GM23338 (cell line): Measurements from ENCODE around the gene MRPL44. TPM values are rescaled to one million over a fixed set of nuclear protein-coding genes. Genes with fewer than 3 reads are reported as not detected.

Source experiments
- ATAC-seq: fragments of 200-7000 bp; cut with Tn5 transposase; 3 replicates; pipeline ENCODE4 v1.9.1; 2020
- DNase-seq: peaks from one replicate; pipeline ENCODE4 v3.0.0-alpha.2; 2015; ENCODE audit warnings: low spot score
- H2AFZ ChIP-seq: fragments of 200-600 bp; sonication (generic); 2 replicates; pipeline ENCODE4 v1.8.0; 2016; ENCODE audit warnings: antibody characterized with exemption, mild to moderate bottlenecking, moderate library complexity
- H3F3A ChIP-seq: fragments of 200-600 bp; sonication (generic); replicated peaks from 2 replicates; pipeline ENCODE4 v1.8.0; 2017; ENCODE audit warnings: antibody characterized with exemption, mixed run types, low read depth
- H3K27ac ChIP-seq: fragments of 200-600 bp; sonication (generic); 2 replicates; pipeline ENCODE4 v1.6.1; 2016; ENCODE audit warnings: low read depth
- H3K27me3 ChIP-seq: fragments of 200-600 bp; sonication (generic); 2 replicates; pipeline ENCODE4 v1.8.0; 2016; ENCODE audit warnings: mild to moderate bottlenecking, mixed run types, moderate library complexity; ENCODE audit not compliant: insufficient read depth
- H3K36me3 ChIP-seq: fragments of 200-600 bp; sonication (generic); 2 replicates; pipeline ENCODE4 v1.8.0; 2016; ENCODE audit warnings: mild to moderate bottlenecking; ENCODE audit not compliant: insufficient read depth
- H3K4me1 ChIP-seq: fragments of 200-600 bp; sonication (generic); 2 replicates; pipeline ENCODE4 v1.8.0; 2016; ENCODE audit warnings: mild to moderate bottlenecking, moderate library complexity; ENCODE audit not compliant: insufficient read depth
- H3K4me2 ChIP-seq: fragments of 200-600 bp; sonication (generic); 2 replicates; pipeline ENCODE4 v1.7.1; 2017; ENCODE audit warnings: mixed run types
- H3K4me3 ChIP-seq: fragments of 200-600 bp; sonication (generic); 2 replicates; pipeline ENCODE4 v1.6.1; 2016; ENCODE audit warnings: mixed run types
- H3K79me2 ChIP-seq: fragments of 200-600 bp; sonication (generic); replicated peaks from 2 replicates; pipeline ENCODE4 v1.8.0; 2017; ENCODE audit warnings: mild to moderate bottlenecking; ENCODE audit not compliant: insufficient read depth
- H3K9me2 ChIP-seq: fragments of 200-600 bp; sonication (generic); 2 replicates; pipeline ENCODE4 v1.8.0; 2017; ENCODE audit not compliant: insufficient read depth
- H4K20me1 ChIP-seq: fragments of 200-600 bp; sonication (generic); replicated peaks from 2 replicates; pipeline ENCODE4 v1.8.0; 2017; ENCODE audit warnings: mild to moderate bottlenecking; ENCODE audit not compliant: insufficient read depth
- H3K27ac Mint-ChIP-seq: 2 replicates; pipeline ENCODE4 v1.8.0; 2020; ENCODE audit warnings: inconsistent platforms, mild to moderate bottlenecking, moderate library complexity, mixed read lengths
- H3K27me3 Mint-ChIP-seq: 3 replicates; pipeline ENCODE4 v1.8.0; 2022; ENCODE audit warnings: low read depth, mild to moderate bottlenecking, moderate library complexity, mixed read lengths, inconsistent platforms; ENCODE audit not compliant: insufficient read depth, poor library complexity
- H3K36me3 Mint-ChIP-seq: 3 replicates; pipeline ENCODE4 v1.8.0; 2021; ENCODE audit warnings: low read depth, mild to moderate bottlenecking, inconsistent platforms, moderate library complexity, mixed read lengths
- H3K4me1 Mint-ChIP-seq: 3 replicates; pipeline ENCODE4 v1.8.0; 2020; ENCODE audit warnings: mild to moderate bottlenecking, inconsistent platforms, mixed read lengths
- H3K4me3 Mint-ChIP-seq: 3 replicates; pipeline ENCODE4 v1.8.0; 2021; ENCODE audit warnings: moderate library complexity, mild to moderate bottlenecking, inconsistent platforms, mixed read lengths
- H3K9me3 Mint-ChIP-seq: 3 replicates; pipeline ENCODE4 v1.8.0; 2020; ENCODE audit warnings: moderate library complexity, mild to moderate bottlenecking, inconsistent platforms, mixed read lengths
- EZH2 ChIP-seq: fragments of 200-600 bp; sonication (generic); IDR thresholded peaks from one replicate; pipeline ENCODE4 v1.8.0; 2017; ENCODE audit warnings: antibody characterized with exemption, mild to moderate bottlenecking, low read depth; ENCODE audit not compliant: unreplicated experiment
- EZH2phosphoT487 ChIP-seq: fragments of 200-600 bp; sonication (generic); IDR thresholded peaks from one replicate; pipeline ENCODE4 v1.8.1; 2018; ENCODE audit warnings: antibody characterized with exemption; ENCODE audit not compliant: unreplicated experiment
- NANOG ChIP-seq: IDR thresholded peaks from 2 replicates; pipeline ENCODE4 v1.6.1; 2016; ENCODE audit warnings: antibody characterized with exemption, borderline replicate concordance
- ZNF462 ChIP-seq: fragments of 250-450 bp; sonication (Bioruptor Pico); IDR thresholded peaks from 2 replicates; pipeline ENCODE4 v1.5.0; 2020; ENCODE audit warnings: mild to moderate bottlenecking, moderate library complexity
- polyA plus RNA-seq: library from polyadenylated mRNA; unstranded; fragments of >200 nt; fragmentation: Nextera tagmentation; extraction: Ambion mirVana; gene quantifications from 2 replicates; pipeline ENCODE4 v1.2.1, GENCODE V29; 2016
- total RNA-seq: library from RNA; depleted of rRNA; stranded (reverse); fragments of >200 nt; shearing (Covaris generic); gene quantifications from 2 replicates; pipeline ENCODE4 v1.2.3, GENCODE V29; 2014

The MRPL44 gene
- total and polyA plus RNA-seq, 2 experiments from 2014 or later: 38.4 to 55.8 TPM

GRCh38 chr2:223979730-223980396 is 22.6 kb downstream of the MRPL44 start:
- Histone ChIP-seq H3K4me1 (no peaks in the 10 kb centered on the region), H3K79me2 (no peaks in the 10 kb centered on the region), H3K27ac (no peak overlapping the region), H4K20me1 (no peaks in the 10 kb centered on the region), H3K27me3 (no peaks in the 10 kb centered on the region), H3F3A (no peaks in the 10 kb centered on the region), H3K36me3 (peaks cover 11% of the 10 kb centered on the region), H3K4me3 (no peak overlapping the region), H3K4me2 (no peak overlapping the region), H3K9me2 (no peaks in the 10 kb centered on the region), H2AFZ (no peak overlapping the region)
- Mint-ChIP-seq H3K27ac (no peak overlapping the region), H3K4me1 (no peaks in the 10 kb centered on the region), H3K9me3 (no peaks in the 10 kb centered on the region), H3K4me3 (no peak overlapping the region), H3K27me3 (no peaks in the 10 kb centered on the region), H3K36me3 (peaks cover 9% of the 10 kb centered on the region; the same call in 2 of the 3 replicates)
- ATAC-seq: no peak
- DNase-seq: no peak
- no peak for TF ChIP-seq NANOG
- TF ChIP-seq ZNF462 (CRISPR knock-in tag): no peak
- no peak for TF ChIP-seq EZH2

- H3F3A ChIP-seq: no peaks in the 10 kb centered on the region
- no peaks in the 10 kb centered on the region for H3K9me3 Mint-ChIP-seq
- H3K36me3 ChIP-seq: peaks cover 11% of the 10 kb centered on the region
- H3K27me3 Mint-ChIP-seq: no peaks in the 10 kb centered on the region
- no peak overlapping the region for H3K27ac ChIP-seq
- H3K4me1 ChIP-seq: no peaks in the 10 kb centered on the region
- H3K4me3 Mint-ChIP-seq: no peak overlapping the region
- H3K36me3 Mint-ChIP-seq: peaks cover 9% of the 10 kb centered on the region; the same call in 2 of the 3 replicates
- no peaks in the 10 kb centered on the region for H3K27me3 ChIP-seq
- no peaks in the 10 kb centered on the region for H4K20me1 ChIP-seq
- no peak overlapping the region for H3K4me3 ChIP-seq
- no peak overlapping the region for H3K27ac Mint-ChIP-seq
- no peaks in the 10 kb centered on the region for H3K9me2 ChIP-seq
- DNase-seq: no peak
- ATAC-seq: no peak
- H3K4me1 Mint-ChIP-seq: no peaks in the 10 kb centered on the region
- H3K4me2 ChIP-seq: no peak overlapping the region
- H2AFZ ChIP-seq: no peak overlapping the region
- H3K79me2 ChIP-seq: no peaks in the 10 kb centered on the region
- no peak for TF ChIP-seq EZH2phosphoT487
- no peak for TF ChIP-seq ZNF462 (CRISPR knock-in tag)
These were observed 23.1 kb downstream of the MRPL44 start for GRCh38 chr2:223980397-223980735.
